GM21528 (cell line): ENCODE measurements around the gene PARD3B.

Experiments used
- ATAC-seq: cut with Tn5 transposase; IDR thresholded peaks from one replicate; pipeline ENCODE4 v1.9.1; 2021; ENCODE audit warnings: mild to moderate bottlenecking, moderate library complexity; ENCODE audit not compliant: unreplicated experiment, low FRiP score

Gene PARD3B

DNA sequence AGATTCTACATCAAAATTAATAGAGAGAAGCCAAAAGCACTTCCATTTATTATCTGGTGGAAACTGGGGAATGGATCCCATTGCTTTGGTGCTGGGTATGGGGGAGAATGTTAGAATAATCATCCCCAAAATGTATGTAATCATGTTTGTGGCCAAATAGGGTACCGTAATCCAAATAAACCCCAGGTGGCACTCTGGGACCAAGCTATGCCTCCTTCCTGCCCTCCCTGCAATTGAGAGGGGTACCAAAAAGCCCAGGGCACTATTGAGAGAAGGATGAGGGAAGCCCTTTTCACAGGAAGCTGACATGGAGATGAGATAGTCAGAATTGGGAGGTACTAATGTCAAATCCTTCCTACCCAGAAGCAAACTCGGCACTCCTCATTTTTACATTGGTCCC lies 1051.3 kb downstream of the PARD3B start:
- ATAC-seq: no peak

DNA sequence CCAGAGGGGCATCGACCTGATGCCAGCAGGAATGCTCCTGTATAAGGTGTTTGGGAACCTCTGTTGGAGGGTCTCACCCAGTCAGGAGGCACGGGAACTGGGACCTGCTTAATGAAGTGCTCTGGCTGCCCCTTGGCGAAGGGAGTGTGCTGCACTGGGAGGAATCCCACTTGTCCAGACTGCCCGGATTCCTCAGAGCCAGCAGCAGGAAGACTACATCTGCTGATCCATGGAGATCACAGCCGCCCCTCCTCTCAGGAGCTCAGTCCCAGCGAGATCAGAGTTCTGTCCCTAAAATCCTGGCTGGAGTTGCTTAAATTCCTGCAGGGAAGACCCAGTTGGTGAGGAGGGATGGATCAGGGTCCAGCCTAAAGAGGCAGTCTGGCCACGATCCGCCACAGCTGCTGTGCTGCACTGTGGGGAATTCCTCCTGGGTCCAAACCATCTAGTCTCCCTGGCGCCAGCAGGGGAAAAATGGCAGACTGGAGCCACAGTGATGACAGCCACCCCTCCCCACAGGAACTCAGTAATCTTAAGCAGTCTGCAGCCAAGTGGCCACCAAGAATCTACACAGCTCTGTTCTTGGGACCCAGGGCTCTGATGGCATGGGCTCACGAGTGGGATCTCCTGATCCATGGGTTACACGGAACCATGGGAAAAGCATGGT lies 1060.5 kb downstream of the PARD3B start:
- ATAC-seq: no peak

DNA sequence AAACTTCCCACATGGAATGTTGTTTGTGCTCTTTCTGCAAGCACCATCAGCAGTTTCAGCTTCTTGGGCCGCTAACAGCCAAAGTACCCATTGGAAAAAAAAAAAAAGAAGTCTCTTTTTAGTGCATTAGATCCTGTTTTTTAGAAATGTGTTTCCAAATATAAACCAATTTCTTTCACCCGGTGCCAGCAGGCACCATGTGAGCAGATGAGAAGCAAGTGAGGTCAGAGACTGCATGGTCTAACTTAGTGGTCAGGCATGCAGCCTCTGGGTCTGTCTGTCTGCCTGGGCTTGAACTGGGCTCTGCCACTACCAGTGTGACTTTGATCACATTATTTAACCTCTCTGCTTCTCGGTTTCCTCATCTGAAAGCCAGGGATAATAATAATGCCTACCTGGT lies 1061.9 kb downstream of the PARD3B start:
- ATAC-seq: no peak

DNA sequence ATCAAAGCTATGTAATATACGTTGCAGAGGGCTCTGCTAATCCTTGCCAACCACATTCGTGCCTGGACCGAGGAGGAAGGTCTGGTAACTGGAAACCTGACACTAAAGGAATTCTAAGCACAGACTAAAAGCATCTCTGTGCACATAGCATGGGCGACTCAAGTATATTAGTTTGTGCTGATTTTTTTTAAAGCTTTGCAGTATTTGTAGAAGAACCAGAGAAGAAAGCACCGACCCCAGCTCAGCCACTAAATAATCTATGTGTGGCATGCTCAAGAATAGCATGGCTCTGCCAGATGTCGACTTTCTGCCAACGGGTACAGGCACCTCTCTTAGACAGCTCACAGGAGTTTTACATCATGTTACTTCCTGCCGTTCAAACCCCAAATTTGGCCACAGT lies 1063.8 kb downstream of the PARD3B start:
- no peak for ATAC-seq

DNA sequence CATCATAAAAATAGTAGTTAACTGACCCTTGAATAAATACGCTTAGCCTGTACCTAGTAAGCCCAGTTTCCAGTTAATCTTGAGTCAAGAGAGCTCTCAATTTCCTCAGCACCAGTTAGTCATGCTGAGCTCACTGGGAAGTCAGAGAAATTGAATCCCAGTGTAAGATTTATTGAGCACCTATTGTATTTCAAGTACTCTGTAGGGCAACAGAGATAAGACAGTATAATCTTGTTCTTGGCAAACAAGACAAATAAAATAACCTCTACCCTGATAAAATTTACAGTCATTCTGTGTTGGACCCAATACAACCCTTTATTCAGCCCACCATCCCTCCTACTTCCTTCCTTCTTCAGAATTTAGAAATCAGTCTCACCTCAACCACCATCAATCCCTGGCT lies 1065.2 kb downstream of the PARD3B start:
- ATAC-seq: no peak

DNA sequence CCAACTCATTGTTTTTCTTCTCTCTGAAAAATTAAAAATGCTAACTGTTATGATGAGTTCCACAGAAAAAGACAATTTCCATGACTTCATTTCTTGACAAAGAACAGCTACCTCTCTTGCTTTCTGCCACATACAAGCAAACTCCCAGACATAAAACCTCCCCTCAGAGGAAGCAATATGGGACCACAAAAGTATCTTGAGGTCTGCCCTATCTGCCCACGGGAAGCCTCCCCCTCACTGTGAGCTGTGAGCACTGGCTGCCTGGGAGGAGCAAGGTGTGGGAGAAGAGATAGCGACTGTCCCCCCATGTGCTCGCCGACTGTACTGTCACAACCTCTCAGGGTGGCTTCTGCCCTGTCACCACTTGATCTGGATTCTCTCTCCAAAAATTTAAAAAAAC lies 1067.4 kb downstream of the PARD3B start:
- ATAC-seq: no peak

DNA sequence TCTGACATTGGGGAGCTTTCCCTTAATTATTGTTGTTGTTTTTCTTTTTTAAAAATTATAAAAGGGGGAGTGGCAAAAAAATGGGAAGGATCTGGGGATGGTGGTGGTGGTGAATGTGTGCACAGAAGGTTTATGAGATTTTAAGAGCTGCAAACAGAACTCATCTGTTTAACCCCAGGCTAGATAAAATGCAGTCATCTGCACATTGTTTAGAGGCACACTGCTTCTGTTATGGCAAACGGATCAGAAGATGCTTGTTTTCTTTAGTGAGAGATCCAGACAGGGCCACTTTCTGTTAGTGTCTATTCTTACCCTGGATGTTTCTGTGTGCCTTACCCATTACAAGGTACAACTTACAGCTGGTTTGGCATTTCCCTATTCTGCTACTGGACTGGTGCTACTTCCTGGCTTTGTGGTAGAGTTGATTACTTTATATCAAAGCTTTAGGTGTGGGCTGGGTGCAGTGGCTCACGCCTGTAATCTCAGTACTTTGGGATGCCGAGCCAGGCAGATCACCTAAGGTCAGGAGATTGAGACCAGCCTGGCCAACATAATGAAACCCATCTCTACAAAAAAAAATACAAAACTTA lies 1068.8 kb downstream of the PARD3B start:
- no peak for ATAC-seq

DNA sequence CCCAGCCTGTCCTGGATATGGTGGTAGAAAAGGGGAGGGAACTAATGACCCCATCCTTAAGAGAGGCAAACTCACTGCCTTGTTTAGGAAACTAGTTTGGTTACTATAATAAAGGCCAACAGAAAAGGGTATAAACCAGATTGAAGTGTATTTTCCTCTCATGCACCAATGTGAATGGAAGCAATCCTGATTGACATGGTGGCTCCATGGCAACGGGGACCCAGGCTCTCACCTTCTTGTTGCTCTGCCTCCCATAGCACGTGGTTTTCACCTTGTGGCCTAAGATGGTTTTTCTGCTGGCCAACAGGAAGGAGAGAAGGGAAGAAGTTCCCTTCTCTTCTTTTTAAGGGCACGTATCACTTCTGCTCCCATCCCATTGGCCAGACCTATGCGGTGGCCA lies 1069.7 kb downstream of the PARD3B start:
- ATAC-seq: no peak

DNA sequence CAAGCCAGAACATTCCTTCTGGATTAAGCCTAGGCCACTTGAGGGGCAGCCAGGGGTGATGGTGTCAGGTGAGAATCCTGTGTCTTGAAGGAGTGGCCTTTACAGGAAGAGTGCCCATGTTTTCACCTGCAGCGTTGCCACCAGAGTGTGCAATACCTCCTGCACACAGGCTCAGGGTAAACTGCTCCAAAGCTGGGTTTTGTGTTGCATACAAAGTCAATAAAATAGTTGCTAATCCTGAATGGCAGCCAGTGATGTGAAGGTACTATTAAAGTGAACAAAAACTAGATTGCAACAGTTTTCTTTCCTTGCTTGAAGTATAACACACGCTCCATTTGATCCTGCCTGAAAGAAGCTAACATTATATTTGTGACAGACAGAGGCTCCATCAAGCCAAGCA lies 1072.6 kb downstream of the PARD3B start:
- no peak for ATAC-seq

DNA sequence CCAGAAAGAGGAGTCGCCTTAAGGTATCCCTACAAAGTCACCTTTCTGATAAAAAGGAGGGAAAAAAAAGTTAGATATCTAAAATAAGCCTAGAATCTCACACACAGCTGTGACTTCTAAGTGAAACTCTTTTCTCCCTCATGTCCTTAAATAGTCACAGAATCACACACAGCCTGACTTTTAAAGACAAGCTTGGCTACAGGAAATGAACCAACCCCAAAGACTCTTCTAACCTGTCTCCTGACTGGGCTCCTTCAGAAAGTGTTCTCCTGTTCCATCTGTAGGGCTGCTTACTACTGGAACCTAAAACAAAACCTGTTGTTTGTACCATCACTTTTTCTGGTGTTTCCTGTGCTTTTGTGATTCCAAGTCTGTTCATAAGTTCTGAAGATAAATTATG lies 1074.3 kb downstream of the PARD3B start:
- ATAC-seq: no peak

DNA sequence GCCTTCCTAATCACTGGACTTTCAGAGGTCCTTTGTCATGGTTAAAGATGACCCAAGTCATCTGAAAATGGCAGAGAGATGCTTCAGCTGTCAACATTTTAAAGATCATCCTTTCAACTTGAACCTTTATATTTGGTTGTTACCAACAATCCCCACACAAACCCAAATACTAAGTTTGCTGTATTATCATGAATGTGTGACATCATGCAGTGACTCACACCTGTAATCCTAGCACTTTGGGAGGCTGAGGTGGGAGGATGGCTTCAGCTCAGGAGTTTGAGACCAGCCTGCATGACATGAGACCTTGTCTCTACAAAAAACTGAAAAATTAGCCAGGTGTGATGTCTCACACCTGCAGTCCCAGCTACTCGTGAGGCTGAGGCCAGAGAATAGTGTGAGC lies 1081.8 kb downstream of the PARD3B start:
- ATAC-seq: no peak

DNA sequence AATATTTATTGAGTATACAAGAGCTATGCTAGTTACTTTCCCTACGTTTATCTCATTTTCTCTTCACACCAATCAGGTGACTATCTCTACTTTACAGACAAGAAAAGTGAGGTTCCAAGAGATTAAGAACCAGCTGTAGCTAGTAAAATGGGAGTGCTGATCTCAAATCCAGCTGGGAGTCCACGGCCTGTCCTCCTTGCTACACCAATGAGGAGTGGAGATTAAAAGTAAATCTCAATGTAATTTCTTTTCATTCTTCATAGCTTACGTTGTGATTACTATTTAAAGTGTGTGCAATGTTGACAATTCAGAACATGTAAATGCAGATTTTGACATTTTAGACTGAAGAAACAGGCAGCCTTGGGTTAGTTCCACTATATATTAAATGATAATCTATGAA lies 1083.1 kb downstream of the PARD3B start:
- no peak for ATAC-seq

DNA sequence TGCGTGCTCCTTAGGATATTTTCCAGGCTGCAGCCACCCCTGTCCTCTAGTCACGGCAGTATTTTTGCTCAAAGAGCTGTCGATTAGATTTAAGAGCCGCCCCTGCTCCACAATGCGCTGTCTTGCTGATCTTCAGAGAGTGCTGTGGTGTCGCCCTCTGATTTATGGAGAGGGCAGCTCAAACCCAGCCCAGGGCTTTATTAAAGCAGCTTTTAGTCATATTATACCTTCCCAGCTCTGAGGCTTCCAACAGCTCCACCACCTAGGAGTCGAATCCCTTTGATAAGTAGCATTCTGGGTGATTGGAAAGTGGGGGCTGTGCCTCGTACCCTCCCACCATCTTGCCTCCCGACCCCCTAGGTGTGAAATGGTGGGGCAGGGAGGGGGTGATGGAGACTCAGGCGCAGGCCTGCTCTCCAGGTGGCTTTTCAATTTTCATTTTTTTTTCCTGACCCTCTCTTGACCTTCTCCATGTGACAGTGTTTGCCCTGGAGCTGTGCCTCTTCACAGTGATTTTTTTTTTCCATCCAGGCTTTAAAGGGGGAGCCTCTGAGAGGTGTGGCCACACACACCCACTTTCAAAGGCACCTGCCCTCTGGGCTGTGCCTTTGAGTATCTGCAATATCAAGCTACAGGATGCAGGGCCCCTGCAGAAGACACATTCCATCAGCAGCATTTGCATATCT lies 1084.0 kb downstream of the PARD3B start:
- ATAC-seq: no peak

DNA sequence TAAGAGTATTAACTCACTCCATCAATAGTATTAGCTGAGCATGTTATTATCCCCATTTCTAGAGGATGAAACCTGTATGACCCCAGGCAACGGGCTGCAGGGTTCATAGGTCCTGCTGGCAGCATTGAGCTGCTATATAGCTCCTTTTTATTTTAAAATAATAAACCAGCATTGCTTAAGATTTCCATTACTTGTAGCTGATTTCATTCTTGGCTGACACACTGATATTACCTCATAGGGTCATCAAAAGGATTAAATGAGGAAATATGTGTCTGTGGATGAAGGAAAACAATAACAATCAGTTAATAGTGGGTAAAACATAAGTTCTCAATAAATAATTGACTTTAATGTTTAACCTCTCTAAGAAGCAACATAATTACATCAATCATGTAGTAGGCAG lies 1088.7 kb downstream of the PARD3B start:
- ATAC-seq: no peak

DNA sequence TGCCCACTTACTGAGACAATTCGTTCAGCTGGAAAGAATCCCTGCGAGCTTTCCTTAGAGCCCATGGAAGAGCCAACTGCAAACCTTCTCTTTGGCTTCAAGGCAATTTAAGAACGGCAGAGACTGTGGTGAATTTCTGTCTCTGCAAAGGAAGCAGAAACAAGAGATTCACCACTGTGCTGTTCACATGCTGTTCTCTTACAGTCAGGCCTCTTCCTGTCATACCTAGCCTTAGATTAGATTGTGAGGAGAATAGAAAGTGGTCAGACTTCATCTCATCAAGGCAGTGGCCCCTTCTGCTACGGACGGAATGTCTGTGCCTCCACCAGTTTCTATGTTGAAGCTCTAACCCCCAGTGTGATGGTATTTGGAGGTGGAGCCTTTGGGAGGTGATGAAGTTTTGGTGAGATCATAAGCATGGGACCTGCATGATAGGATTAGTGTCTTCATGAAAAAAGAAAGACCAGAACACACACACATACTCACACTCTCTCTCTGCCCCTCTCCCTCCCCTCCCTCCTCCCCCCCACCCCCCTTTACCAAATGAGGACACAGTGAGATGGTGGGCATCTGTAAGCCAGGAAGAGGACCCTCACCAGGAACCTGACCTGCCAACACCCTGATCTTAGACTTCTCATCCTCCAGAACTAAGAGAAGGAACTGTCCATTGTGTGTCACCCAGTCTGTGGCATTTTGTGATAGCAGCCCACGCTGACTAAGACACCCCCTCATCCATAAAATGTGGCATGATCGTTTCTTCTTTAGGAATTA lies 1091.5 kb downstream of the PARD3B start:
- no peak for ATAC-seq

DNA sequence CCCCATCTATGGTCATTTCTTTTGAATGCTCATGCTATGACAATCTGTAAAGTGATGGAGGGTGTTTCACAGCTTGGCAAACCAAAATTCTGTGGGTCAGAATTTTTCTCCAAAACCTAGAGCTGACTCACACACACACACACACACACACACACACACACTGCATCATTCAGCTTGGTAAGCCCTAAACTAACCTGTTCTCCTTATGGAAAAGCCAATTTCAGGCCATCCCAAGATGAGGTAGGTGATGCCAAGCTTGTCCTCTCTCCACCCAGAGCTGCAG lies 1092.0 kb downstream of the PARD3B start:
- ATAC-seq: no peak

DNA sequence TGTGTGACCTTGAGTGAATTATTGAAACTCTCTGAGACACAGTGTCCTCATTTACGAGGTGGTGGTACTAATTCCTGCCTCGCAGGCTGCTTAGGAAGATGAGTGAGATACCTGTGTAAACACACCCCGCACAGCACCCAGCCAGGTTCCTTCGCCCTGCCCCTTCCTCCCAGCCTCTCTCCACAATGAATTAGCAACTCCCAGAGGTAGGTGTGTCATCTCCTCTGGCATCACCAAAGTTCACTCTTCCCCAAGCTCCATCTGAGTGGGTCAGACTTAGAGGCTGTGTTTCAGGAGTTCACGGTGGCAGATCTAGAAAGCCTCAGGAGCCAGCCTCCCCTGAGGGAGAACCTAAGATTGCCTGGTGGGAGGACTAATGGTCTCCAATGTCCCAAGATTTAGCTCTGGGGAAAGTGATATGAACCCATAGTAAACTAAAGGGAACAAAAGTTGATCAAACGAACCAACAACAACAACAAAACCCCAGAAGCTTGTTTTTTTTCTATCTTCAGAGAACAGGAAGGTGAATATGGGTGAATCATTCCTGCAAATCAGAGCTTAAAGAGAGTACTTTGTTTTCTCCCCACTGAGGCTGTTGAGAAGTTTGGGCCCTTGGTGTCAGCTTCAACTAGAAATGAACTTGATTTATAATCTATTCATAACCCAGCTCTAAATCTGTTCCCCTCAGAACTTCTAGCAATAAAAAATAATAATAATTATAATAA lies 1092.7 kb downstream of the PARD3B start:
- no peak for ATAC-seq

DNA sequence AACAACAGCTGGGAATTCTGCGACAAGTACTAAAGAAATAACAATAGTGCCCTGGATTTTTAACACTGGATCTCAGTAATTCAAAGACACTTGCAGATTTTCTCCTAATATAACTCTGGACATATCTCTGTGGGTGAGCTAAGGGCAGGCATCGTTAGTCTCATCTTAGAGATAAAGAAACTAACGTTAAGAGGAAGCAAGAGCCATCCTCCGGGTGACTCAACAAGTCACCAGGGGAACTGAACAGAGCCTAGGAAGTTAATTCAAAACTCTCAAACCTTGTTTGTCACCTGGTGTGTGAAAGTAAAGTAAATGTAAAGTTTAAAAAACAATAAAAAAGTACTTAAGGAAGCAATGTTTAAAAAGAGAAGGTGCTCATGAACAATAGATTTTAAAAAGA lies 1095.4 kb downstream of the PARD3B start:
- ATAC-seq: no peak

DNA sequence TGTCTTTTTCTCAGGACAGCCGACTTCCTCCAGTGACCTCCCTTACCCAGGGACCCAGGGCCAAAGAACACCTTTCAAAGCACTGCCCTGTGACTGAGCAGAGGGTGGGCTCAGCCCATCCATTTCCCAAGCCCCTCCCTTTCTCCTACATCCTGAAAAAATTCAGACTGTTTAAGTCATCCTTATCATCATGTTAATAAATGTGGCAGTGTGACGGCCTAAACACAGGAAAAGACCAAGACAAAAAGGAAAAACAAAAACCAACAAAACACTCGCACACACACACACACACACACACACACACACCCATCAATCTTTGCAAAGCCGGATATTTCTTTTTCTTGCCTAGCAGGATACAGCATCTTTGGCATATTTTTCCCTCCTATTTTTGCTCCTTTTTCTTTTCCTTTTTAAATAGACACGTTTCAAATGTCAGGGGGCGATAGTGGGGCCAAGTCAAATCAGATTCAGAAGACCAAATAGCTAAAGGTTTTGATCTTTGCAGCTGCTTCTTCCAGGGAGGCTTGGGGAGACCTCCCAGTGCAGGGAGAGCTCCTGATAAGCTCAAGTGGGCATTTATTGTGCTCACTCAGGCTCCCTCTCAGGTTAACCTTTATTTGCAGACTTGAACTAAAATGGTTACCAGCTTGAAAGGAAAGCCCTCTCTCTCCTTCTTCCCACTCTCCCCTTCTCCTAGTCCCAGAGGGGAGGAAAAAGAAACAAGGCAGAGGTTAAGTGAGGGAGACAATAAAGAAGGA lies 1097.5 kb downstream of the PARD3B start:
- ATAC-seq: no peak

DNA sequence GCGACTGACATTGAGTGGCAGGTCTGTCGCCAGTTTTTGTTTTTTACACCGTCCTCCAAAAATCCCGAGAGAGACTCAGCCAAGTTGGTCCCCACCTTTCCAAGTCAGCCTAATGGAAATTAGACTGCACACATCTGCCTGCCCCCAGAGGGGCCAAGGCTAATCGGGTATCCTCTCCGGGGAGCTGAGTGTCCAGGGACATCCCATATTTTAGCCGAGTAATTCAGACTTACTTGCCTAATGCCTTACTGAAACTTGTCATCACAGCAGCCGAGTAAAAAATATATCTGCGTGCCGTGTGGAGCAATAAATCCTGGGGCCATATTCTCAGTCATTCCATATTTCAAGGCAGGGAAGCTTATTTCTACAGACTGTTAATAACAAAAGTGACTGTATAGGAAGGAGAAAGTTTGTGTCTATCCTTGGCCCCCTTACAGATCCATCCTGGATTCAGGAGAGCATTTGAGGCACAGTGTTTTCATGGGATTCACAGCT lies 1098.2 kb downstream of the PARD3B start:
- ATAC-seq: no peak
